DOHH2 (cell line): ENCODE results near the gene HOXC5.

Experiments
- CTCF ChIP-seq: fragments of 200-600 bp; sonication (generic); IDR thresholded peaks from one replicate; pipeline ENCODE4 v1.5.1; 2014; ENCODE audit warnings: antibody characterized with exemption, mild to moderate bottlenecking, low read depth, low read length; ENCODE audit not compliant: poor library complexity, severe bottlenecking
- EZH2phosphoT487 ChIP-seq: fragments of 200-600 bp; sonication (generic); IDR thresholded peaks from 2 replicates; pipeline ENCODE4 v1.6.1; 2017; ENCODE audit warnings: borderline replicate concordance, mild to moderate bottlenecking, antibody characterized with exemption, low read length, moderate library complexity, mixed read lengths

GRCh38 chr12:54071942-54072341 lies 39.1 kb downstream of the HOXC5 start:
- TF ChIP-seq CTCF, result no peak
- no peak for TF ChIP-seq EZH2phosphoT487
